ENCODE measurements around the gene SPATA16. TPM values are rescaled to one million over a fixed set of nuclear protein-coding genes. Genes with fewer than 3 reads are reported as not detected.

The SPATA16 gene
- total and polyA plus RNA-seq, 3 donors from 2014 or later: 23.4 to 82.9 (median 36.6) TPM

DNA sequence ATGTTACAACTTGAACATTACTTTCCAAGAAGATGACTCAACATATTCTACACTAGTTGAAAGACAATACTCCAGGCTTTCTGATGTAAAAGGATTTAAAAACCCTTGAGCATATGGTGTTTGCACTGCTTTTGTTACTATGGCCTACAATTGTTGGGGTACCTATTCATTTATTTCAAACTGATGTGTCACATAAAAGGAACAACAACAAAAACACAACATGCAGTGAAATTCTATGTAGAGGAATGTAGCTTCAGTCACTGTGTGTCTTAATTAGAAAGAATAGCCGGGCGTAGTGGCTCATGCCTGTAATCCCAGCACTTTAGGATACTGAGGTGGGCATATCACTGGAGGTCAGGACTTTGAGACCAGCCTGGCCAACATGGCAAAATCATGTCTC lies 1.6 kb downstream of the SPATA16 start:
- no peak for DNase-seq
- no peak overlapping the region for H3K27ac ChIP-seq
- no peaks in the 10 kb centered on the region for H3K27me3 ChIP-seq
- intact Hi-C loops (cut with DNase I; ENCODE audit: low total_unique reads): no loop called here
- no peaks in the 10 kb centered on the region for H3K4me1 ChIP-seq
- no peaks in the 10 kb centered on the region for H3K36me3 ChIP-seq (ENCODE audit: low read depth, missing control alignments)
- WGBS, 2 donors: 90 to 92% methylated on average over 2 of the region's 2 CpGs
- no peak overlapping the region for H3K4me3 ChIP-seq
- H3K9me3 ChIP-seq: no peaks in the 10 kb centered on the region
- TF ChIP-seq POLR2A (IDR thresholded peaks at IDR 0.05): no peak
- TF ChIP-seq, protein P1, sequence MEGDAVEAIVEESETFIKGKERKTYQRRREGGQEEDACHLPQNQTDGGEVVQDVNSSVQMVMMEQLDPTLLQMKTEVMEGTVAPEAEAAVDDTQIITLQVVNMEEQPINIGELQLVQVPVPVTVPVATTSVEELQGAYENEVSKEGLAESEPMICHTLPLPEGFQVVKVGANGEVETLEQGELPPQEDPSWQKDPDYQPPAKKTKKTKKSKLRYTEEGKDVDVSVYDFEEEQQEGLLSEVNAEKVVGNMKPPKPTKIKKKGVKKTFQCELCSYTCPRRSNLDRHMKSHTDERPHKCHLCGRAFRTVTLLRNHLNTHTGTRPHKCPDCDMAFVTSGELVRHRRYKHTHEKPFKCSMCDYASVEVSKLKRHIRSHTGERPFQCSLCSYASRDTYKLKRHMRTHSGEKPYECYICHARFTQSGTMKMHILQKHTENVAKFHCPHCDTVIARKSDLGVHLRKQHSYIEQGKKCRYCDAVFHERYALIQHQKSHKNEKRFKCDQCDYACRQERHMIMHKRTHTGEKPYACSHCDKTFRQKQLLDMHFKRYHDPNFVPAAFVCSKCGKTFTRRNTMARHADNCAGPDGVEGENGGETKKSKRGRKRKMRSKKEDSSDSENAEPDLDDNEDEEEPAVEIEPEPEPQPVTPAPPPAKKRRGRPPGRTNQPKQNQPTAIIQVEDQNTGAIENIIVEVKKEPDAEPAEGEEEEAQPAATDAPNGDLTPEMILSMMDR (IDR thresholded peaks at IDR 0.05): no peak

DNA sequence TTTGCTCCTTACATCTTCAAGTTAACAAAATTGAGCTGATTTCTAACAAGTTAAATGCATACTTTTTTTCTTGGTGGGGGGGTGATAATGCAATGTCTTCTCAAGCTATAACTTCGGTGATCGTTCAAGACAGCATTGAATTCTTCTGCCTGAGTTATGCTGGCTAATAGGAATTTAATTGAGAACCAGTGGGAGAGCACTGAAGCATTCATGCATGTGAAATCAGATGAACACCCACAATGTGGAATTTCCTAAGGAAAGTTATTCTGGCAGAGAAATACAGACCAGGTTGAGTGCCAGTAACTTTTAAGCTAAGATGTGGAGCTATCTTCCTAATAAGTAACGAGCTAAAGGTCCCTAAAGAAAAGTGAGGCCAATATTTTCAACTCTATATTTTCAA lies 3.0 kb downstream of the SPATA16 start:
- Histone ChIP-seq H3K4me1 (no peaks in the 10 kb centered on the region), H3K36me3 (ENCODE audit: low read depth, missing control alignments) (no peaks in the 10 kb centered on the region), H3K9me3 (no peaks in the 10 kb centered on the region), H3K27ac (no peak overlapping the region), H3K27me3 (no peaks in the 10 kb centered on the region), H3K4me3 (no peak overlapping the region)
- intact Hi-C loops (cut with DNase I; ENCODE audit: low total_unique reads): no loop called here
- 66 to 76% methylated on average over 3 of the region's 3 CpGs for WGBS, 2 donors
- no peak for DNase-seq
- TF ChIP-seq POLR2A (IDR thresholded peaks at IDR 0.05): no peak
- TF ChIP-seq, protein P1 (IDR thresholded peaks at IDR 0.05): no peak

DNA sequence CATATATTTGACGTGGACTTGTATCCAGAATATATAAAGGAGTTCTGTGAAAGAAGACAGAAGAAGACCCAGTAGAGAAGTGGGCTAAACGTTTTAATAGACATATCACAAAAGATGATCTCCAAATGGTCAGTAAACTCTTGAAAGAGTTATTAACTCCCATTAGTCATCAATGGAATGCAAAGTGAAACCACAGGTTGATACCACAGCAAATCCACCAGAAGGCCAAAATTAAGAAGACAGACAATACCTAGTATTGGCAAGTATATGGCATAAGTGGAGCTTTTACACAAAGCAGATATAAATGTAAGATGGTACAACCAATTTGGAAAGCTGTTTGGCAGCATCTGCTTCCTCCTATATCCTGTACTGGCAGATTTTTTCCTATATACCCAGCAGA lies 6.0 kb downstream of the SPATA16 start:
- 26 to 31% methylated on average over 2 of the region's 2 CpGs for WGBS, 2 donors

DNA sequence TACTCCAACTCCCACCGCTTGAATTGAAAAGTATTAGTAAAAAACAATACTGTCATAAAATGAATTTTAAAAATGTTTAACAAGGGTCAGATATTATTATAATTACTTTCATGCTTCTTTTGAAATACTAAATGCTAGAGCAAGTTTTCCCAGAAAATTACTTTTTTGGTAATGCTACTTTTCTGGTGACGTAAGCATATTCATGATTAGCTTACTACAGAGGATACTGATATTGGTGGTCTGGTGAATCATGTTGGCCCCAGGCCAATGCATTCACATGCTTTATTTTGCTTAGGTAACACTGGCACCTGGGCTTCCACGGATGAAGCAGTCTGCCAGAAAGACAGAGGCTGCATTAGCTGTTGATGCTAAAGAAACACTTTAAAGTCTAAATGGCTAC lies 12.4 kb downstream of the SPATA16 start:
- intact Hi-C loops (cut with DNase I; ENCODE audit: low total_unique reads): no loop called here
- H3K4me3 ChIP-seq: no peak overlapping the region
- DNase-seq: no peak
- TF ChIP-seq, protein P1 (IDR thresholded peaks at IDR 0.05): no peak
- TF ChIP-seq POLR2A (IDR thresholded peaks at IDR 0.05): no peak
- WGBS, 2 donors: 81 to 86% methylated on average over 3 of the region's 3 CpGs
- H3K9me3 ChIP-seq: no peaks in the 10 kb centered on the region
- no peak overlapping the region for H3K27ac ChIP-seq
- H3K4me1 ChIP-seq: no peaks in the 10 kb centered on the region
- no peaks in the 10 kb centered on the region for H3K36me3 ChIP-seq (ENCODE audit: low read depth, missing control alignments)
- H3K27me3 ChIP-seq: no peaks in the 10 kb centered on the region

More for the DNA sequence above, 6.0 kb downstream of the SPATA16 start:
- Histone ChIP-seq H3K27ac (no peak overlapping the region), H3K27me3 (no peaks in the 10 kb centered on the region), H3K9me3 (no peaks in the 10 kb centered on the region), H3K36me3 (ENCODE audit: low read depth, missing control alignments) (no peaks in the 10 kb centered on the region), H3K4me1 (no peaks in the 10 kb centered on the region), H3K4me3 (no peak overlapping the region)
- no peak for TF ChIP-seq POLR2A (IDR thresholded peaks at IDR 0.05)
- TF ChIP-seq, protein P1 (IDR thresholded peaks at IDR 0.05): no peak
- intact Hi-C loops (cut with DNase I; ENCODE audit: low total_unique reads): no loop called here
- DNase-seq: no peak

DNA sequence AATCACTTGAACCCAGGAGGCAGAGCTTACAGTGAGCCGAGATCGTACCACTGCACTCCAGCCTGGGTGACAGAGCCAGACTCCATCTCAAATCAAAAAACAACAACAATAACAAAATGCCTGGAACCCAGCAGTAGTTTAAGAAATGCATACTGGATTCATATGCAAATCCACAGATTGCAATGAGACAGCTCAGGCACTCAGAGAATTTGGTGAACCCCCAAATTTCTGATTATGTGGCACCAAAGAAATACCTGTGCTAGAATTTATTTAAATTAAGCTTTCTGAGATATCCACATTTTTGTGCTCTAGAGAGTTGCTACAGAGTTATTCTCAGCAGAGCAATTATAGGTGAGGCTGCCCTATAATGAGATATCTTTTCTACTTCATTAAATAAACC lies 29.7 kb downstream of the SPATA16 start:
- Histone ChIP-seq H3K4me1 (no peaks in the 10 kb centered on the region), H3K9me3 (no peaks in the 10 kb centered on the region), H3K36me3 (ENCODE audit: low read depth, missing control alignments) (no peaks in the 10 kb centered on the region), H3K27ac (no peak overlapping the region), H3K4me3 (no peak overlapping the region), H3K27me3 (no peaks in the 10 kb centered on the region)
- 82 to 92% methylated on average over 2 of the region's 2 CpGs for WGBS, 2 donors
- TF ChIP-seq, protein P1 (IDR thresholded peaks at IDR 0.05): no peak
- no peak for TF ChIP-seq POLR2A (IDR thresholded peaks at IDR 0.05)
- intact Hi-C loops (cut with DNase I; ENCODE audit: low total_unique reads): no loop called here
- DNase-seq: no peak

Data from testis (tissue), 3 donors.